HUES6 (cell line): Measurements from ENCODE around the gene TOMM40.
"Not testable (repeated sequence)": the region's sequence is repeated elsewhere in the genome, so short reads cannot be mapped to it uniquely, and the experiment has no call there.

Source experiments
- H3K27ac ChIP-seq: 2 replicates; pipeline ENCODE4 v1.7.0; 2013; ENCODE audit warnings: low read depth, mild to moderate bottlenecking, low read length, inconsistent platforms
- H3K27me3 ChIP-seq: 2 replicates; pipeline ENCODE4 v1.6.1; 2013; ENCODE audit warnings: low read length; ENCODE audit not compliant: control insufficient read depth, insufficient read depth
- H3K36me3 ChIP-seq: 2 replicates; pipeline ENCODE4 v1.6.1; 2013; ENCODE audit warnings: low read length; ENCODE audit not compliant: control insufficient read depth, insufficient read depth
- H3K4me1 ChIP-seq: 2 replicates; pipeline ENCODE4 v1.6.1; 2013; ENCODE audit warnings: low read length; ENCODE audit not compliant: control insufficient read depth, insufficient read depth
- H3K4me3 ChIP-seq: 2 replicates; pipeline ENCODE4 v1.5.1; 2013; ENCODE audit warnings: low read depth, low read length
- H3K9ac ChIP-seq: one replicate; pipeline ENCODE4 v1.6.1; 2013; ENCODE audit warnings: mild to moderate bottlenecking, low read length
- H3K9me3 ChIP-seq: 2 replicates; pipeline ENCODE4 v1.6.1; 2013; ENCODE audit warnings: low read depth, low read length; ENCODE audit not compliant: control insufficient read depth, insufficient read depth

Gene TOMM40

GRCh38 chr19:44874317-44874716, 16.7 kb upstream of the TOMM40 start:
- Histone ChIP-seq H3K4me1 (peaks cover 15% of the 10 kb centered on the region), H3K36me3 (peaks cover 93% of the 10 kb centered on the region), H3K27me3 (no peaks in the 10 kb centered on the region), H3K9ac (no peak overlapping the region), H3K27ac (no peak overlapping the region), H3K4me3 (no peak overlapping the region), H3K9me3 (no peaks in the 10 kb centered on the region)

- H3K4me3 ChIP-seq, result no peak overlapping the region
- H3K9ac ChIP-seq, result no peak overlapping the region
- peaks cover 88% of the 10 kb centered on the region for H3K36me3 ChIP-seq
- no peaks in the 10 kb centered on the region for H3K27me3 ChIP-seq
- H3K27ac ChIP-seq, result no peak overlapping the region
- H3K9me3 ChIP-seq, result no peaks in the 10 kb centered on the region
- H3K4me1 ChIP-seq, result peaks cover 21% of the 10 kb centered on the region
Observed at GRCh38 chr19:44875666-44876451, 15.2 kb upstream of the TOMM40 start.

- Histone ChIP-seq H3K9ac (no peak overlapping the region), H3K27me3 (no peaks in the 10 kb centered on the region), H3K27ac (no peak overlapping the region), H3K9me3 (no peaks in the 10 kb centered on the region), H3K36me3 (peaks cover 76% of the 10 kb centered on the region), H3K4me3 (no peak overlapping the region), H3K4me1 (peaks cover 28% of the 10 kb centered on the region)
Observed at GRCh38 chr19:44876930-44877535, 14.0 kb upstream of the TOMM40 start.

GRCh38 chr19:44878120-44878865, 12.8 kb upstream of the TOMM40 start:
- H3K4me3 ChIP-seq, result no peak overlapping the region
- no peak overlapping the region for H3K9ac ChIP-seq
- peaks cover 66% of the 10 kb centered on the region for H3K36me3 ChIP-seq
- no peak overlapping the region for H3K27ac ChIP-seq
- no peaks in the 10 kb centered on the region for H3K27me3 ChIP-seq
- peaks cover 32% of the 10 kb centered on the region for H3K4me1 ChIP-seq
- no peaks in the 10 kb centered on the region for H3K9me3 ChIP-seq

GRCh38 chr19:44879309-44880065, 11.6 kb upstream of the TOMM40 start:
- H3K36me3 ChIP-seq, result peaks cover 63% of the 10 kb centered on the region
- no peak overlapping the region for H3K9ac ChIP-seq
- no peaks in the 10 kb centered on the region for H3K27me3 ChIP-seq
- no peaks in the 10 kb centered on the region for H3K9me3 ChIP-seq
- H3K27ac ChIP-seq, result no peak overlapping the region
- H3K4me3 ChIP-seq, result no peak overlapping the region
- peaks cover 32% of the 10 kb centered on the region for H3K4me1 ChIP-seq

- Histone ChIP-seq H3K36me3 (peaks cover 57% of the 10 kb centered on the region), H3K4me3 (no peak overlapping the region), H3K9ac (no peak overlapping the region), H3K4me1 (peaks cover 29% of the 10 kb centered on the region), H3K27ac (no peak overlapping the region), H3K9me3 (no peaks in the 10 kb centered on the region), H3K27me3 (no peaks in the 10 kb centered on the region)
Observed at GRCh38 chr19:44882063-44882462, 9.0 kb upstream of the TOMM40 start.

- H3K9me3 ChIP-seq, H3K4me3 ChIP-seq, H3K27me3 ChIP-seq, H3K9ac ChIP-seq, H3K27ac ChIP-seq: not testable (repeated sequence)
- peaks cover 55% of the 10 kb centered on the region for H3K36me3 ChIP-seq
- H3K4me1 ChIP-seq, result peaks cover 24% of the 10 kb centered on the region
Observed at GRCh38 chr19:44882619-44883397, 8.2 kb upstream of the TOMM40 start.

- no peaks in the 10 kb centered on the region for H3K27me3 ChIP-seq
- no peak overlapping the region for H3K27ac ChIP-seq
- H3K4me3 ChIP-seq, result no peak overlapping the region
- peaks cover 52% of the 10 kb centered on the region for H3K36me3 ChIP-seq
- no peaks in the 10 kb centered on the region for H3K9me3 ChIP-seq
- H3K9ac ChIP-seq, result no peak overlapping the region
- peaks cover 21% of the 10 kb centered on the region for H3K4me1 ChIP-seq
Observed at GRCh38 chr19:44883922-44884321, 7.1 kb upstream of the TOMM40 start.

GRCh38 chr19:44884566-44884965, 6.5 kb upstream of the TOMM40 start:
- Histone ChIP-seq H3K27ac (no peak overlapping the region), H3K4me3 (no peak overlapping the region), H3K9ac (no peak overlapping the region), H3K27me3 (no peaks in the 10 kb centered on the region), H3K36me3 (peaks cover 49% of the 10 kb centered on the region), H3K9me3 (no peaks in the 10 kb centered on the region), H3K4me1 (peaks cover 15% of the 10 kb centered on the region)

GRCh38 chr19:44886141-44886540, 4.9 kb upstream of the TOMM40 start:
- Histone ChIP-seq H3K36me3 (peaks cover 43% of the 10 kb centered on the region), H3K27ac (no peak overlapping the region), H3K27me3 (no peaks in the 10 kb centered on the region), H3K9ac (no peak overlapping the region), H3K4me3 (no peak overlapping the region), H3K4me1 (peaks cover 14% of the 10 kb centered on the region; the same call in 1 of the 2 replicates), H3K9me3 (no peaks in the 10 kb centered on the region)
